NCI-H187 treated with DMSO at 0.1 percent for 48 hours (cell line): ENCODE data around the gene PTPRN2.
"Not testable (repeated sequence)": the region's sequence is repeated elsewhere in the genome, so short reads cannot be mapped to it uniquely, and the experiment has no call there.

Source experiments
- DNase-seq: peaks from one replicate; lab custom pipeline; 2025; lab: John Stamatoyannopoulos, UW

The PTPRN2 gene

GRCh38 chr7:157751406-157751805 is 836.2 kb downstream of the PTPRN2 start:
- peak; percentile 34 for DNase-seq

GRCh38 chr7:157750291-157750690 is 837.3 kb downstream of the PTPRN2 start:
- DNase-seq = no peak

- no peak for DNase-seq
Measured at GRCh38 chr7:157745721-157746709, 841.6 kb downstream of the PTPRN2 start.

- no peak for DNase-seq
Measured at GRCh38 chr7:157744786-157745601, 842.6 kb downstream of the PTPRN2 start.

GRCh38 chr7:157743781-157744525 is 843.7 kb downstream of the PTPRN2 start:
- DNase-seq = no peak

GRCh38 chr7:157740251-157740798 is 847.3 kb downstream of the PTPRN2 start:
- DNase-seq = no peak

GRCh38 chr7:157739650-157740049 is 848.0 kb downstream of the PTPRN2 start:
- no peak for DNase-seq

GRCh38 chr7:157739031-157739430 is 848.6 kb downstream of the PTPRN2 start:
- DNase-seq = no peak

- DNase-seq = no peak
Measured at GRCh38 chr7:157738066-157738460, 849.6 kb downstream of the PTPRN2 start.

GRCh38 chr7:157737151-157738065 is 850.2 kb downstream of the PTPRN2 start:
- DNase-seq = no peak

- DNase-seq = no peak
Measured at GRCh38 chr7:157736341-157736740, 851.3 kb downstream of the PTPRN2 start.

- no peak for DNase-seq
Measured at GRCh38 chr7:157735826-157736225, 851.8 kb downstream of the PTPRN2 start.

GRCh38 chr7:157734676-157735640 is 852.7 kb downstream of the PTPRN2 start:
- DNase-seq = no peak

- not testable (repeated sequence) for DNase-seq
Measured at GRCh38 chr7:157733760-157734395, 853.7 kb downstream of the PTPRN2 start.

GRCh38 chr7:157731126-157731525 is 856.5 kb downstream of the PTPRN2 start:
- no peak for DNase-seq

- DNase-seq = no peak
Measured at GRCh38 chr7:157730614-157731013, 857.0 kb downstream of the PTPRN2 start.

GRCh38 chr7:157729566-157729965 is 858.1 kb downstream of the PTPRN2 start:
- DNase-seq = no peak

GRCh38 chr7:157727964-157728615 is 859.5 kb downstream of the PTPRN2 start:
- no peak for DNase-seq
